Neuronal stem cell (in vitro differentiated cells): Measurements from ENCODE around the gene GGTLC1.
A peak's percentile ranks its signal among the peaks of the same experiment; 100 is the strongest.
"Not testable (repeated sequence)": the region's sequence is repeated elsewhere in the genome, so short reads cannot be mapped to it uniquely, and the experiment has no call there.

Source experiments
- DNase-seq: peaks from one replicate; pipeline ENCODE4 v3.0.0-alpha.2; 2013; ENCODE audit warnings: low spot score
- H2AFZ ChIP-seq: one replicate; pipeline ENCODE4 v1.6.1; 2013; ENCODE audit warnings: mild to moderate bottlenecking, low read length, inconsistent platforms
- H2AK5ac ChIP-seq: 2 replicates; pipeline ENCODE4 v1.6.1; 2013; ENCODE audit warnings: low read depth, mild to moderate bottlenecking, inconsistent platforms, low read length, moderate library complexity, mixed read lengths
- H2BK120ac ChIP-seq: 2 replicates; pipeline ENCODE4 v1.6.1; 2013; ENCODE audit warnings: low read depth, mild to moderate bottlenecking, inconsistent platforms, low read length, moderate library complexity, mixed read lengths
- H2BK12ac ChIP-seq: one replicate; pipeline ENCODE4 v1.6.1; 2013; ENCODE audit warnings: low read length, inconsistent platforms
- H2BK15ac ChIP-seq: 2 replicates; pipeline ENCODE4 v1.6.1; 2013; ENCODE audit warnings: mild to moderate bottlenecking, low read length, inconsistent platforms, mixed read lengths
- H2BK5ac ChIP-seq: one replicate; pipeline ENCODE4 v1.6.1; 2013; ENCODE audit warnings: inconsistent platforms, mild to moderate bottlenecking, low read length, moderate library complexity
- H3K14ac ChIP-seq: one replicate; pipeline ENCODE4 v1.6.1; 2013; ENCODE audit warnings: low read length, inconsistent platforms
- H3K18ac ChIP-seq: 2 replicates; pipeline ENCODE4 v1.6.1; 2013; ENCODE audit warnings: low read length, inconsistent platforms
- H3K23ac ChIP-seq: 2 replicates; pipeline ENCODE4 v1.6.1; 2013; ENCODE audit warnings: low read depth, mild to moderate bottlenecking, mixed read lengths, low read length, inconsistent platforms; ENCODE audit not compliant: poor library complexity
- H3K27ac ChIP-seq: replicated peaks from 3 replicates; pipeline ENCODE4 v1.5.1; 2013; ENCODE audit warnings: low read length, inconsistent platforms
- H3K27me3 ChIP-seq, 3 experiments: 2 replicates each; pipeline ENCODE4 v1.6.1; 2013; ENCODE audit warnings: low read length in 3 of 3, mild to moderate bottlenecking in 2 of 3, inconsistent platforms in 1 of 3, low read depth in 1 of 3, mixed read lengths in 1 of 3, moderate library complexity in 1 of 3; ENCODE audit not compliant: control insufficient read depth in 3 of 3, insufficient read depth in 3 of 3
- H3K36me3 ChIP-seq, 2 donors: replicated peaks in 1 of 2; 2 replicates each; pipeline ENCODE4 v1.6.1; 2013; ENCODE audit warnings: low read length in 2 of 2; ENCODE audit not compliant: control insufficient read depth in 2 of 2, insufficient read depth in 2 of 2
- H3K4ac ChIP-seq: 2 replicates; pipeline ENCODE4 v1.6.1; 2013; ENCODE audit warnings: inconsistent platforms, mild to moderate bottlenecking, low read length, moderate library complexity
- H3K4me1 ChIP-seq, 2 donors: 1 replicate in 1 of 2; 2 replicates in 1 of 2; pipeline ENCODE4 v1.6.1; 2013; ENCODE audit warnings: low read length in 2 of 2, low read depth in 1 of 2; ENCODE audit not compliant: control insufficient read depth in 2 of 2, insufficient read depth in 1 of 2
- H3K4me2 ChIP-seq: one replicate; pipeline ENCODE4 v1.6.1; 2013; ENCODE audit warnings: mild to moderate bottlenecking, low read length, inconsistent platforms; ENCODE audit not compliant: insufficient read depth, poor library complexity, severe bottlenecking
- H3K4me3 ChIP-seq, 2 donors: 2 replicates each; pipeline ENCODE4 v1.5.1; 2013; ENCODE audit warnings: low read length in 2 of 2, mild to moderate bottlenecking in 2 of 2, inconsistent platforms in 1 of 2, moderate library complexity in 1 of 2
- H3K79me1 ChIP-seq: one replicate; pipeline ENCODE4 v1.6.1; 2013; ENCODE audit warnings: low read depth, mild to moderate bottlenecking, inconsistent platforms, low read length, moderate library complexity
- H3K9ac ChIP-seq: one replicate; pipeline ENCODE4 v1.6.1; 2013; ENCODE audit warnings: mild to moderate bottlenecking, low read depth, low read length, inconsistent platforms; ENCODE audit not compliant: poor library complexity
- H3K9me3 ChIP-seq, 2 donors: replicated peaks in 1 of 2; 2 replicates each; pipeline versions ENCODE3 to v1.6.1; 2013; ENCODE audit warnings: low read length in 2 of 2, mild to moderate bottlenecking in 2 of 2, inconsistent platforms in 1 of 2, low read depth in 1 of 2, mixed read lengths in 1 of 2, moderate library complexity in 1 of 2; ENCODE audit not compliant: control insufficient read depth in 2 of 2, insufficient read depth in 1 of 2
- H4K8ac ChIP-seq: one replicate; pipeline ENCODE4 v1.6.1; 2013; ENCODE audit warnings: low read depth, mild to moderate bottlenecking, inconsistent platforms, low read length, moderate library complexity
- H4K91ac ChIP-seq: one replicate; pipeline ENCODE4 v1.6.1; 2013; ENCODE audit warnings: low read length, low read depth, mild to moderate bottlenecking, inconsistent platforms; ENCODE audit not compliant: poor library complexity
- WGBS, 2 donors: extraction: QIAGEN DNeasy Blood & Tissue Kit; methylation state at CpG; one replicate each; pipeline ENCODE4 v1.1.7; 2013; ENCODE audit warnings: missing lambda C conversion rate in 2 of 2, mixed read lengths in 1 of 2; ENCODE audit not compliant: insufficient read length in 2 of 2, insufficient replicate concordance in 1 of 2; ENCODE audit errors: extremely low coverage in 2 of 2; 5-methylcytosine and 5-hydroxymethylcytosine counted together

The GGTLC1 gene

DNA sequence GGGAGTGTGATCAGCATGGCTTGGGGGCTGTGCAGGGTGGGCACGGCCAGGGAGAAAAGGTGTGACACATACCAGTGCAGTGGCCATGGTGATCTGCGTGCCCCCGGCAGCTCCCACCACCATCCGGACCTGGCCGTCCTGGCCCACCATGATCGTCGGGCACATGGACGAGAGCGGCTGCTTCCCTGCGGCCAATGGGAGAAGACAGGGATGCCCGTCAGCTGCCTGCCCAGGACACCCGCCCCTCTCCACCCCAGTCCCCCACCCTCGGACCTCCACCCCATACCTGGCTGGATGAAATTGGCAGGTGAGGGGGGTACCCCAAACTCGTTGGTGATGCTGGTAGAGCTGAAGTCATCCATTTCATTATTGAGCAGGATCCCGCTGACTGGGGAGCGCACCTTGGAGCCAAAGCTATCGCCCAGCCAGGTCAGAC lies 2.8 kb downstream of the GGTLC1 start:
- not testable (repeated sequence) for H4K8ac ChIP-seq, H3K79me1 ChIP-seq, H2BK12ac ChIP-seq, H3K4me1 ChIP-seq, H2BK15ac ChIP-seq, H4K91ac ChIP-seq, H3K27me3 ChIP-seq, H2AFZ ChIP-seq, H3K9ac ChIP-seq, H3K4ac ChIP-seq, H3K18ac ChIP-seq, DNase-seq, H3K4me2 ChIP-seq, H3K27ac ChIP-seq, H2BK120ac ChIP-seq, H3K23ac ChIP-seq, H3K36me3 ChIP-seq, H2AK5ac ChIP-seq, H2BK5ac ChIP-seq, H3K4me3 ChIP-seq, H3K9me3 ChIP-seq, H3K14ac ChIP-seq
- no CpG with 5 or more reads among the region's 17 CpGs for WGBS, 2 donors

DNA sequence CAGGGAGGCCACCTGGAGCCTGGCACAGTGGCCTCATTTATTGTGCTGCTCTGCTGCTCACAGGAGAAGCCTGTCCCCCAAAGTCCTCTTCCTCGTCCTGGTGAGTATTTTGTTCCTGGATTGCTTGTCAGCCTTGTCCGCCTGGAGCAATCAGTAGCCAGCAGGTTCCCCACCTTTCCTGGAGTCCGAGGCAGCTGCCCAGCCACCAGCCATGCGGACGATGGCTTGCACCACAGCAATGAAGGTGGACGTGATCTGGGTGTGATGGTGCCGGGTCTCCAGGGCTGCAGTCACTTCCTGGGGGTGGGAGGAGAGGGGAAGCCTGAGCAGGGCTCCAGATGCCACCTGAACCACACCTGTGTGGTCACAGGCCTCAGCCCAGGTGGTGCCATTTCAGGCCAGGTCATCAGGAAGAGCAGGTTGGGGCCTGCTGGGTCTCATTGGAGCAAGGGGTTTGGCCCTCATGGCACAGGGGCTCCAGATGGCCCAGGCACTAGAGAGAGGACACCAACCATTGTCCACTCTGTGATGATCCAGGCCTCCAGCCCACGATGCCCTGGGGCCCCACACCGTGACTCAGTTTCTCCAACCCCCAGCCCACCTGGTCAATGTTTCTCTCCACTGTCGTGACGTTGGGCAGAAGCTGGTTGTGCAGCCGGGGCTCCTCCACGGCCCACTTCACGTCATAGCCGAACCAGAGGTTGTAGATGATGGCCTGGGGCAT lies 3.4 kb downstream of the GGTLC1 start:
- no CpG with 5 or more reads among the region's 15 CpGs for WGBS, 2 donors
- not testable (repeated sequence) for H3K4me2 ChIP-seq, H3K36me3 ChIP-seq, H2BK5ac ChIP-seq, H3K4me3 ChIP-seq, H3K27ac ChIP-seq, H3K9me3 ChIP-seq, H3K23ac ChIP-seq, H4K91ac ChIP-seq, H2AK5ac ChIP-seq, H2BK120ac ChIP-seq, H2BK12ac ChIP-seq, H3K27me3 ChIP-seq, H3K18ac ChIP-seq, DNase-seq, H3K79me1 ChIP-seq, H3K4ac ChIP-seq, H3K9ac ChIP-seq, H4K8ac ChIP-seq, H2AFZ ChIP-seq, H2BK15ac ChIP-seq, H3K4me1 ChIP-seq
- H3K14ac ChIP-seq, result peak overlapping the region; percentile 47

GRCh38 chr20:23984476-23985023 lies 4.0 kb downstream of the GGTLC1 start:
- H3K4me1 ChIP-seq, H3K4me2 ChIP-seq, H3K23ac ChIP-seq, DNase-seq, H3K14ac ChIP-seq, H4K8ac ChIP-seq, H3K18ac ChIP-seq, H2BK120ac ChIP-seq, H2AFZ ChIP-seq, H3K27me3 ChIP-seq, H2BK5ac ChIP-seq, H4K91ac ChIP-seq, H3K27ac ChIP-seq, H3K36me3 ChIP-seq, H3K4me3 ChIP-seq, H3K79me1 ChIP-seq, H3K9me3 ChIP-seq, H3K9ac ChIP-seq, H2BK12ac ChIP-seq, H2BK15ac ChIP-seq, H2AK5ac ChIP-seq, H3K4ac ChIP-seq: not testable (repeated sequence)
- no CpG with 5 or more reads among the region's 12 CpGs for WGBS, 2 donors

DNA sequence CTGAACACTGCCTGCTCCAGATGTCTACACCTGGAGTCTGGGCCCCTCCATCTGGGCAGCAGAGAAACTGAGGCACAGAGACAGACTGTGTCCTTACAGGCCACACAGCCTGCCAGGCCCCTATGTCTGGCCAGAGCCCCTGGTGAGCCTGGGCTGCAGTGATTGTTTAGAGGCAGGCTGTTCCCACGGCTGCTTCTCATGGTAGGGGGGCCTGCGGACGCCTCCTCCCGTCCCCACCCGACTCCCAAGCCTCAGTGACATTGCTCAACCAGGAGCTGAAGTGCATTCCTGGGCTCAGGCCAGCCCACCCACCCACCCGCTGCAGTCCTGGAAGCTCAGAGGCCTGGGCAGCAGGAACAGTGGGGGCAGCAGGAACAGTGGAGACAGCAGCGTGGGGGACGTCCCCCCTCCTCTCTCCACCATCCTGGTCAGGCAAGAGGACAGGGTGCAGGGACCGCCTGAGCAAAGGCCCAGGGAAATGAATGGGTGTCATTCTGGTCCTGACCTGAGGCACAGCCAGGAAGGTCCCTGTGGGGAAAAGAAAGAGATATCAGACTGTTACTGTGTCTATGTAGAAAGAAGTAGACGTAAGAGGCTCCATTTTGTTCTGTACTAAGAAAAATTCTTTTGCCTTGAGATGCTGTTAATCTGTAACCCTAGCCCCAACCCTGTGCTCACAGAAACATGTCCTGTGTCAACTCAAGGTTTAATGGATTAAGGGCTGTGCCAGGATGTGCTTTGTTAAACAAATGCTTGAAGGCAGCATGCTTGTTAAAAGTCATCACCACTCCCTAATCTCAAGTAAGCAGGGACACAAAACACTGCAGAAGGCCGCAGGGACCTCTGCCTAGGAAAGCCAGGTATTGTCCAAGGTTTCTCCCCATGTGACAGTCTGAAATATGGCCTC lies 6.2 kb downstream of the GGTLC1 start:
- H3K18ac ChIP-seq, H4K91ac ChIP-seq, H4K8ac ChIP-seq, H2AK5ac ChIP-seq, H2BK120ac ChIP-seq, H2BK12ac ChIP-seq, H3K23ac ChIP-seq, H3K27ac ChIP-seq, H3K4ac ChIP-seq, DNase-seq, H2AFZ ChIP-seq, H3K36me3 ChIP-seq, H3K9ac ChIP-seq, H3K14ac ChIP-seq, H3K27me3 ChIP-seq, H3K4me1 ChIP-seq, H3K9me3 ChIP-seq, H2BK5ac ChIP-seq, H2BK15ac ChIP-seq, H3K4me3 ChIP-seq, H3K79me1 ChIP-seq: not testable (repeated sequence)
- no CpG with 5 or more reads among the region's 11 CpGs for WGBS, 2 donors
- peak overlapping the region; percentile 11 for H3K4me2 ChIP-seq
